Suppressor macrophage treated with lipopolysaccharide for 1 hour (primary cell): ENCODE measurements around the gene DYSF.

Experiments used
- DNase-seq, 3 donors: peaks; one replicate each; pipeline ENCODE4 v3.0.0-alpha.2; 2020 to 2022

Gene DYSF

GRCh38 chr2:71661782-71662181, 208.4 kb downstream of the DYSF start:
- DNase-seq = no peak

GRCh38 chr2:71662665-71663394, 209.5 kb downstream of the DYSF start:
- DNase-seq = no peak

GRCh38 chr2:71664161-71664560, 210.8 kb downstream of the DYSF start:
- DNase-seq = no peak

GRCh38 chr2:71665168-71666093, 212.1 kb downstream of the DYSF start:
- no peak for DNase-seq

- DNase-seq = no peak
Observed at GRCh38 chr2:71666094-71666474, 212.7 kb downstream of the DYSF start.

- DNase-seq = peak; percentile 17 to 40 (median 38)
Observed at GRCh38 chr2:71667256-71668182, 214.2 kb downstream of the DYSF start.

- DNase-seq = no peak
Observed at GRCh38 chr2:71668326-71669057, 215.1 kb downstream of the DYSF start.

- no peak for DNase-seq
Observed at GRCh38 chr2:71669058-71669456, 215.7 kb downstream of the DYSF start.

GRCh38 chr2:71669628-71670429, 216.5 kb downstream of the DYSF start:
- no peak for DNase-seq

GRCh38 chr2:71670430-71670795, 217.1 kb downstream of the DYSF start:
- no peak for DNase-seq

- no peak for DNase-seq
Observed at GRCh38 chr2:71671203-71671854, 218.0 kb downstream of the DYSF start.

GRCh38 chr2:71671895-71672825, 218.8 kb downstream of the DYSF start:
- DNase-seq = no peak

GRCh38 chr2:71672826-71673795, 219.8 kb downstream of the DYSF start:
- DNase-seq = no peak

GRCh38 chr2:71674158-71674851, 220.9 kb downstream of the DYSF start:
- DNase-seq = no peak

- DNase-seq = no peak
Observed at GRCh38 chr2:71675296-71675695, 221.9 kb downstream of the DYSF start.

- no peak for DNase-seq
Observed at GRCh38 chr2:71678874-71679273, 225.5 kb downstream of the DYSF start.

- no peak for DNase-seq
Observed at GRCh38 chr2:71679491-71679890, 226.1 kb downstream of the DYSF start.

GRCh38 chr2:71680925-71681324, 227.6 kb downstream of the DYSF start:
- no peak for DNase-seq
